Calu3 (cell line): ENCODE results near the gene DSTYK. TPM values are rescaled to one million over a fixed set of nuclear protein-coding genes. Genes with fewer than 3 reads are reported as not detected.
"Not testable (repeated sequence)": the region's sequence is repeated elsewhere in the genome, so short reads cannot be mapped to it uniquely, and the experiment has no call there.

ENCODE experiments used
- BruUV-seq: library from RNA; stranded (reverse); fragments of 400-500 nt; replicated peaks from 2 replicates; lab custom pipeline; 2021; lab: Mats Ljungman, UMichigan
- CTCF ChIA-PET: fragments of 300-600 bp; sonication (Branson Sonifier 250); formaldehyde crosslinking; loops from one replicate; lab custom pipeline; 2022; ENCODE audit warnings: antibody characterized with exemption; lab: Charles Lee
- DNase-seq: peaks from one replicate; pipeline ENCODE4 v3.0.0; 2022
- H3K27ac Mint-ChIP-seq: one replicate; pipeline ENCODE4 v1.8.0; 2022; ENCODE audit warnings: mixed read lengths; ENCODE audit not compliant: unreplicated experiment
- H3K27me3 Mint-ChIP-seq: one replicate; pipeline ENCODE4 v1.8.0; 2022; ENCODE audit warnings: mixed read lengths; ENCODE audit not compliant: unreplicated experiment
- H3K36me3 Mint-ChIP-seq: one replicate; pipeline ENCODE4 v1.8.0; 2022; ENCODE audit warnings: mild to moderate bottlenecking, moderate library complexity, mixed read lengths; ENCODE audit not compliant: insufficient read depth, unreplicated experiment
- H3K4me1 Mint-ChIP-seq: one replicate; pipeline ENCODE4 v1.8.0; 2022; ENCODE audit warnings: mild to moderate bottlenecking, low read depth, mixed read lengths; ENCODE audit not compliant: unreplicated experiment
- H3K4me3 Mint-ChIP-seq: one replicate; pipeline ENCODE4 v1.8.0; 2022; ENCODE audit warnings: mild to moderate bottlenecking, low read depth, moderate library complexity, mixed read lengths; ENCODE audit not compliant: unreplicated experiment
- H3K9me3 Mint-ChIP-seq: one replicate; pipeline ENCODE4 v1.8.0; 2022; ENCODE audit warnings: low read depth, mixed read lengths; ENCODE audit not compliant: unreplicated experiment
- CTCF ChIP-seq: fragments of 200-600 bp; IDR thresholded peaks from one replicate; pipeline ENCODE4 v1.8.0; 2022; ENCODE audit warnings: antibody characterized with exemption; ENCODE audit not compliant: unreplicated experiment
- intact Hi-C: fragments of 100-400 bp; cut with micrococcal nuclease; formaldehyde crosslinking; loops from one replicate; pipeline ENCODE4 v1.10.0; 2022; ENCODE audit not compliant: unreplicated experiment
- total RNA-seq: library from RNA; stranded (reverse); gene quantifications from 2 replicates; pipeline ENCODE4 v1.2.3, GENCODE V29; 2022

The DSTYK gene
- total RNA-seq, 1 experiment from 2014 or later, result 8.3 TPM

DNA sequence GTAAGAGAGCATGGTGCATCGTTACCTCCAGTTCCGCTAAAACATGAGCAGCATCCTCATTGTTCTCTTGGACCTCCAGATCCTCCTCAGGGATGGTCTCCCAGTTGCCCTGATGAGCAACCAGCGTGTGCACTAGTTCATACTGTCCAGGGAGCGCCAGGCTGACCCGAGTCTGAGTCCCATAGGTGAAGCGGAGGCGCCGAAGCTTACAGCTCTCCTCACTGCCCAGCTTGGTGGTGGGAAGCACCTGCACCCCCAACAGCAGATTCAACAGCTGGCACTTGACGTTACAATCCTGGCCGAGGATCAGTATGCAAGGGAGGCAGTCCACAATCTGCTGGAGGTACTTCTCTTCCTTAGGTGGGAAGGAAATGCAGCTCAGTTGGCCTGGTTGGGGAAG, 24.1 kb downstream of the DSTYK start:
- no peaks in the 10 kb centered on the region for H3K9me3 Mint-ChIP-seq
- no peak for TF ChIP-seq CTCF
- BruUV-seq, result no TSS peak
- intact Hi-C loops, result no loop called here
- peaks cover 15% of the 10 kb centered on the region for H3K4me1 Mint-ChIP-seq
- H3K36me3 Mint-ChIP-seq, result no peaks in the 10 kb centered on the region
- H3K27ac Mint-ChIP-seq, result no peak overlapping the region
- DNase-seq, result no peak
- H3K4me3 Mint-ChIP-seq, result no peak overlapping the region
- no peaks in the 10 kb centered on the region for H3K27me3 Mint-ChIP-seq
- CTCF ChIA-PET, result no interaction called here

- Mint-ChIP-seq H3K9me3 (no peaks in the 10 kb centered on the region), H3K4me1 (peaks cover 4% of the 10 kb centered on the region), H3K27me3 (no peaks in the 10 kb centered on the region), H3K36me3 (no peaks in the 10 kb centered on the region), H3K27ac (no peak overlapping the region), H3K4me3 (no peak overlapping the region)
- intact Hi-C loops, result no loop called here
- DNase-seq, result no peak
- CTCF ChIA-PET, result no interaction called here
- no peak for TF ChIP-seq CTCF
- BruUV-seq, result no TSS peak
Measured at GRCh38 chr1:205186191-205186590, 25.3 kb downstream of the DSTYK start.

GRCh38 chr1:205183676-205184335, 27.7 kb downstream of the DSTYK start:
- intact Hi-C loops, result no loop called here
- no peaks in the 10 kb centered on the region for H3K36me3 Mint-ChIP-seq
- no peaks in the 10 kb centered on the region for H3K27me3 Mint-ChIP-seq
- no peak overlapping the region for H3K27ac Mint-ChIP-seq
- no peak for TF ChIP-seq CTCF
- no peak for DNase-seq
- H3K4me1 Mint-ChIP-seq, result no peaks in the 10 kb centered on the region
- H3K9me3 Mint-ChIP-seq, result no peaks in the 10 kb centered on the region
- no peak overlapping the region for H3K4me3 Mint-ChIP-seq
- CTCF ChIA-PET, result no interaction called here
- BruUV-seq, result no TSS peak

- no peak overlapping the region for H3K4me3 Mint-ChIP-seq
- no peak for DNase-seq
- no peak for TF ChIP-seq CTCF
- H3K4me1 Mint-ChIP-seq, result no peaks in the 10 kb centered on the region
- BruUV-seq, result no TSS peak
- intact Hi-C loops, result no loop called here
- CTCF ChIA-PET, result no interaction called here
- H3K36me3 Mint-ChIP-seq, result no peaks in the 10 kb centered on the region
- no peaks in the 10 kb centered on the region for H3K27me3 Mint-ChIP-seq
- no peaks in the 10 kb centered on the region for H3K9me3 Mint-ChIP-seq
- H3K27ac Mint-ChIP-seq, result no peak overlapping the region
Measured at GRCh38 chr1:205182930-205183329, 28.6 kb downstream of the DSTYK start.

DNA sequence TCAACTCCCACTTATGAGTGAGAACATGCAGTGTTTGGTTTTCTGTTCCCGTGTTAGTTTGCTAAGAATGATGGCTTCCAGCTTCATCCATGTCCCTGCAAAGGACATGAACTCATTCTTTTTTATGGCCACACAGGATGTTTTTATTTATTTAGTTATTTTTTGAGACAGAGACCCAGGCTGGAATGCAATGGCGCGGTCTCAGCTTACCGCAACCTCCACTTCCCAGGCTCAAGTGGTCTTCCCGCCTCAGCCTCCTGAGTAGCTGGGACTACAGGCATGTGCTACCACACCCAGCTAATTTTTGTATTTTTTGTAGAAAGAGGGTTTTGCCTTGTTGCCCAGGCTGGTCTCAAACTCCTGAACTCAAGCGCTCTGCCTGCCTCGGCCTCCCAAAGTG, 31.2 kb downstream of the DSTYK start:
- H3K36me3 Mint-ChIP-seq, H3K4me3 Mint-ChIP-seq, BruUV-seq, H3K27me3 Mint-ChIP-seq, H3K4me1 Mint-ChIP-seq, intact Hi-C loops, DNase-seq, H3K9me3 Mint-ChIP-seq, H3K27ac Mint-ChIP-seq: not testable (repeated sequence)
- CTCF ChIA-PET, result interaction anchor here (0.9 kb wide), 1 partner anchor 162 kb away, joined by 3 read pairs; no protein-coding TSS in a partner anchor
